SJSA1 (cell line): ENCODE measurements around the gene PRKAB1. TPM values are rescaled to one million over a fixed set of nuclear protein-coding genes. Genes with fewer than 3 reads are reported as not detected.
"Not testable (repeated sequence)": the region's sequence is repeated elsewhere in the genome, so short reads cannot be mapped to it uniquely, and the experiment has no call there.

Experiments used
- DNase-seq, 2 experiments: peaks; one replicate each; pipeline ENCODE4 v3.0.0-alpha.2; 2015 to 2020; ENCODE audit warnings: low spot score in 2 of 2, low read depth in 1 of 2
- H3K27ac ChIP-seq: fragments of 250-450 bp; sonication (Bioruptor Pico); 2 replicates; pipeline ENCODE4 v1.5.1; 2020; ENCODE audit warnings: mild to moderate bottlenecking, moderate library complexity
- H3K27me3 ChIP-seq: fragments of 250-450 bp; sonication (Bioruptor Pico); replicated peaks from 2 replicates; pipeline ENCODE4 v1.5.1; 2020; ENCODE audit warnings: mild to moderate bottlenecking, moderate library complexity
- H3K36me3 ChIP-seq: fragments of 250-450 bp; sonication (Bioruptor Pico); 2 replicates; pipeline ENCODE4 v1.5.1; 2020; ENCODE audit warnings: mild to moderate bottlenecking
- H3K4me1 ChIP-seq: fragments of 250-450 bp; sonication (Bioruptor Pico); replicated peaks from 2 replicates; pipeline ENCODE4 v1.6.1; 2021; ENCODE audit warnings: mild to moderate bottlenecking
- H3K4me3 ChIP-seq: fragments of 250-450 bp; sonication (Bioruptor Pico); 2 replicates; pipeline ENCODE4 v1.5.1; 2020; ENCODE audit warnings: mild to moderate bottlenecking
- H3K9me3 ChIP-seq: fragments of 250-450 bp; sonication (Bioruptor Pico); replicated peaks from 2 replicates; pipeline ENCODE4 v1.5.1; 2020; ENCODE audit warnings: mild to moderate bottlenecking
- total RNA-seq: library from RNA; depleted of rRNA; stranded (reverse); fragments of >200 nt; shearing (Covaris generic); gene quantifications from 2 replicates; pipeline ENCODE4 v1.2.3, GENCODE V29; 2014

PRKAB1 gene
- total RNA-seq, 1 experiment from 2014 or later, result 9.3 TPM

- Histone ChIP-seq H3K36me3 (peaks cover 53% of the 10 kb centered on the region), H3K27ac (no peak overlapping the region), H3K4me3 (no peak overlapping the region), H3K27me3 (no peaks in the 10 kb centered on the region), H3K4me1 (no peaks in the 10 kb centered on the region), H3K9me3 (no peaks in the 10 kb centered on the region)
- no peak for DNase-seq
Measured at GRCh38 chr12:119695034-119695433, 27.1 kb downstream of the PRKAB1 start.

DNA sequence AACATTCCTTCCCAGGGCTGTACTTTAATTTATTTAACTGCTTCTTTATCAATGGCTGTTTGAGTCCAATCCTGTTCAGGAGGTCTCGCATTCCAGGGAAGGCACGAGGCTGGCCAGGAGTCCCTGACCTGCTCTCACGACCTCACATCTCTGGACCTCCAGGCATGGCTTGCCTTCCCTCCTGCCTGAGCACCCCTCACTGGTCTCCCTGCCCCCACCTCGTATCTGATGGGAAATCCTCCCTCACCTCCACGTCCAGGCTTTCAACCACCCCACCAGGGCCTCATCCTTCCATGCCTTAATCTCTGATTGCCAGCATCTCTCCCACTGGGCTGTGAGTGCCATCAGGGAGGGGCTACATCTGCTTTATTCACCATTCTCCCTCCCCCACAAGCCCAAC lies 29.0 kb downstream of the PRKAB1 start:
- no peak overlapping the region for H3K27ac ChIP-seq
- H3K27me3 ChIP-seq, result no peaks in the 10 kb centered on the region
- DNase-seq, result no peak
- no peak overlapping the region for H3K4me3 ChIP-seq
- H3K4me1 ChIP-seq, result no peaks in the 10 kb centered on the region
- H3K36me3 ChIP-seq, result peaks cover 51% of the 10 kb centered on the region
- no peaks in the 10 kb centered on the region for H3K9me3 ChIP-seq

- Histone ChIP-seq H3K4me3 (no peak overlapping the region), H3K27me3 (no peaks in the 10 kb centered on the region), H3K27ac (no peak overlapping the region), H3K4me1 (no peaks in the 10 kb centered on the region), H3K9me3 (no peaks in the 10 kb centered on the region), H3K36me3 (peaks cover 55% of the 10 kb centered on the region)
- no peak for DNase-seq
Measured at GRCh38 chr12:119699199-119699760, 31.3 kb downstream of the PRKAB1 start.

DNA sequence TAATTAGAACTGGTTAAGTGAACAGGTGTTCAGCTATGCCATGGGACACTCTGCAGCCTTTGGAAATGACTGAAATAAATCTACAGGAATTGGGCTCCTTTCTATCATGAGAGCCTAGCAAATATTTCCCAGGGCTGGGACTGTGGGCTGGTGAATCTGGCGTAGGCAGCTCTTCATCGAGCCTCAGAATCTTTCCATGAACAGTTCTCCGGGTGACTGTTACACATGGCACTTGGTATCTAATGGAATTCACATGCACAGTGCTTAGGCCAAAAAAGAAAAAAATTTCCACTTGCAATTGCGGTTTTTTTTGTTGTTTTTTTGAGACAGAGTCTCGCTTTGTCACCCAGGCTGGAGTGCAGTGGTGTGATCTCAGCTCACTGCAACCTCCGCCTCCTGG lies 32.1 kb downstream of the PRKAB1 start:
- Histone ChIP-seq H3K27ac (no peak overlapping the region), H3K9me3 (no peaks in the 10 kb centered on the region)
- no peak for DNase-seq

GRCh38 chr12:119704065-119704747 lies 36.3 kb downstream of the PRKAB1 start:
- DNase-seq, result no peak
- no peaks in the 10 kb centered on the region for H3K27me3 ChIP-seq
- no peaks in the 10 kb centered on the region for H3K9me3 ChIP-seq
- no peak overlapping the region for H3K27ac ChIP-seq
- no peak overlapping the region for H3K4me3 ChIP-seq
- peaks cover 62% of the 10 kb centered on the region for H3K36me3 ChIP-seq
- H3K4me1 ChIP-seq, result no peaks in the 10 kb centered on the region

More for the DNA sequence above, 32.1 kb downstream of the PRKAB1 start:
- Histone ChIP-seq H3K36me3 (peaks cover 58% of the 10 kb centered on the region), H3K4me3 (no peak overlapping the region), H3K4me1 (no peaks in the 10 kb centered on the region), H3K27me3 (no peaks in the 10 kb centered on the region)

DNA sequence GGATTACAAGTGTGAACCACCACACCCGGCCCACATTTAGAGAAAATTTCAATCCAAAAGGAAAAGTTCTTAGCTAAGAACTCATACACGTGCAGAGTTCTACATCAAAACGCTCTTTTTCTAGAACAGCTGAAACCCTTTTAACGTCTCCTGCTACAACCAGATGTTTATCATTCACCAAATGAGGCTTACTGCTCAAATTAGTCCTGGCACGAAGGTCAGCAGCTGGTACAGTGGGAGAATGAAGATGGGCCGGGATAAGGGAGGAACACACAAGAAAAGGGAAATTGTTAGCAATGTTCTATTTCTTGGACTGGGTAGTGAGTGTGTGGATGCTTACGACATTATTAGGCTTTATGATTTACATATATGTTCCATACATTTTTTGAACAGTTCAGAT lies 37.2 kb downstream of the PRKAB1 start:
- no peak overlapping the region for H3K27ac ChIP-seq
- H3K36me3 ChIP-seq, result peaks cover 66% of the 10 kb centered on the region

GRCh38 chr12:119706427-119706826 lies 38.5 kb downstream of the PRKAB1 start:
- DNase-seq, H3K27ac ChIP-seq, H3K9me3 ChIP-seq, H3K4me1 ChIP-seq, H3K27me3 ChIP-seq, H3K4me3 ChIP-seq: not testable (repeated sequence)
- H3K36me3 ChIP-seq, result peaks cover 72% of the 10 kb centered on the region

More for the DNA sequence above, 37.2 kb downstream of the PRKAB1 start:
- H3K4me3 ChIP-seq, result no peak overlapping the region
- H3K27me3 ChIP-seq, result no peaks in the 10 kb centered on the region
- no peak for DNase-seq
- no peaks in the 10 kb centered on the region for H3K9me3 ChIP-seq
- H3K4me1 ChIP-seq, result no peaks in the 10 kb centered on the region

DNA sequence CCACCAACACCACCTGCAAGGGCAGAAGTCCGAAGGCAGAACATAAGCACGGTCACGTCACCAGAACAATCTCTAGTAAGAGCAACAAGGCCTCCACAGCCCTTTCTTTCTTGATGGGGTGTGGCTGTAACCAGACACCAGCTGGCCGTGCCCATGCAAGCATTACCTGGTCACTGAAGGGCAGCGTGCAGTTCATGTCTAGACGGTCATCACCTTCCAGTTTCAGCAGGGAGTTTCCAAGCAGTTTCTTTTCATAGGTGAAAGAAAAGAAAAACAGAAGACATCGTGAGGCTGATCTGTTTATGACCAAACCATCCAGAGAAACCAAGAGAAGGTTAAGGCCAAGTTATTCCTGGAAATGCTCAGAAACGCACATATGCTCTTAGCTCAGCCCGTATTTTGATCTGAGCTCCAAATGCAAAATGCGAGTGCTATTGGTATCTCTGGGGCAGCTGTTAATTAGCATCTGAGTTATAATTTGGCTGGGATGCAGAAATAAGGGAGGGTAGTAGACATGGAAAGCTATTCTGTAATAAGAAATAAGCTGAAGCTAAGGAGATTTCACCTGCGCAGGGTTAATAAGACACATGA lies 42.5 kb downstream of the PRKAB1 start:
- Histone ChIP-seq H3K27ac (no peak overlapping the region), H3K9me3 (no peaks in the 10 kb centered on the region), H3K4me3 (no peak overlapping the region), H3K36me3 (peaks cover 86% of the 10 kb centered on the region), H3K27me3 (no peaks in the 10 kb centered on the region), H3K4me1 (peaks cover 4% of the 10 kb centered on the region)
- DNase-seq, result no peak

GRCh38 chr12:119710965-119711551 lies 43.1 kb downstream of the PRKAB1 start:
- H3K4me1 ChIP-seq, result peaks cover 9% of the 10 kb centered on the region
- no peak for DNase-seq
- H3K36me3 ChIP-seq, result peaks cover 92% of the 10 kb centered on the region

GRCh38 chr12:119711693-119712092 lies 43.8 kb downstream of the PRKAB1 start:
- Histone ChIP-seq H3K4me1 (peaks cover 14% of the 10 kb centered on the region), H3K36me3 (peaks cover 88% of the 10 kb centered on the region), H3K27ac (no peak overlapping the region), H3K27me3 (no peaks in the 10 kb centered on the region), H3K9me3 (no peaks in the 10 kb centered on the region), H3K4me3 (no peak overlapping the region)
- no peak for DNase-seq

More at GRCh38 chr12:119710965-119711551, 43.1 kb downstream of the PRKAB1 start:
- Histone ChIP-seq H3K27ac (no peak overlapping the region), H3K27me3 (no peaks in the 10 kb centered on the region), H3K9me3 (no peaks in the 10 kb centered on the region), H3K4me3 (no peak overlapping the region)

- H3K27ac ChIP-seq, result no peak overlapping the region
- DNase-seq, result no peak
- H3K36me3 ChIP-seq, result peaks cover 78% of the 10 kb centered on the region
- H3K9me3 ChIP-seq, result no peaks in the 10 kb centered on the region
- H3K4me1 ChIP-seq, result peaks cover 18% of the 10 kb centered on the region
- H3K27me3 ChIP-seq, result no peaks in the 10 kb centered on the region
- no peak overlapping the region for H3K4me3 ChIP-seq
Measured at GRCh38 chr12:119712721-119713120, 44.8 kb downstream of the PRKAB1 start.

GRCh38 chr12:119713551-119714031 lies 45.7 kb downstream of the PRKAB1 start:
- no peak for DNase-seq

DNA sequence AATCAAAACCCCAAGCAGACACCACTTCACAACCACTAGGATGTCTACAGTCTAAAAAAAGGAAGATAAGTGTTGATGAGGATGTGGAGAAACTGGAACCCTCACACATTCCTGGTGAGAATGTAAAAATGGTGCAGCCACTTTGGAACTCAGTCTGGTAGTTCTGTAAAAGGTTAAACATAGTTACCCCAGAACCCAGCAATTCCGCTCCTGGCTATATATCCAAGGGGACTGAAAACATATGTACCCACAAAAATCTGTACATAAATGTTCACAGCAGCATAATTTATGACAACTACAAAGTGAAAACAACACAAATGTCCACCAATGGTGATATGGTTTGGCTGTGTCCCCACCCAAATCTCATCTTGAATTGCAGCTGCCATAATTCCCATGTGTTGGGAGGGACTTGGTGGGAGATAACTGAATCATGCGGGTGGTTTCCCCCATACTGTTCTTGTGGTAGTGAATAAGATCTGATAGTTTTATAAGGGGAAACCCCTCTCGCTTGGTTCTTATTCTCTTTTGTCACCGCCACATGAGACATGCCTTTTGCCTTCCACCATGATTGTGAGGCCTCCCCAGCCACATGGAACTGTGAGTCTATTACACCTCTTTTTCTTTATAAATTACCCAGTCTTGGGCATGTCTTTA lies 46.8 kb downstream of the PRKAB1 start:
- Histone ChIP-seq H3K27ac (no peak overlapping the region), H3K4me3 (no peak overlapping the region), H3K4me1 (peaks cover 18% of the 10 kb centered on the region), H3K9me3 (no peaks in the 10 kb centered on the region), H3K27me3 (no peaks in the 10 kb centered on the region), H3K36me3 (peaks cover 82% of the 10 kb centered on the region)
- no peak for DNase-seq

More at GRCh38 chr12:119713551-119714031, 45.7 kb downstream of the PRKAB1 start:
- Histone ChIP-seq H3K27ac (no peak overlapping the region), H3K4me3 (no peak overlapping the region), H3K4me1 (peaks cover 18% of the 10 kb centered on the region), H3K36me3 (peaks cover 81% of the 10 kb centered on the region), H3K27me3 (no peaks in the 10 kb centered on the region), H3K9me3 (no peaks in the 10 kb centered on the region)
